AG09309 (cell line): Measurements from ENCODE around the gene ZNF804A.

Experiments used
- DNase-seq: peaks from one replicate; pipeline ENCODE4 v3.0.0-alpha.2; 2010; ENCODE audit warnings: low read depth
- H3K4me3 ChIP-seq: 2 replicates; pipeline ENCODE4 v1.5.1; 2011; ENCODE audit warnings: mild to moderate bottlenecking, low read depth, low read length, moderate library complexity; ENCODE audit not compliant: control insufficient read depth
- CTCF ChIP-seq: IDR thresholded peaks from 2 replicates; pipeline ENCODE4 v1.5.1; 2011; ENCODE audit warnings: mild to moderate bottlenecking, low read depth, low read length, inconsistent platforms; ENCODE audit not compliant: insufficient read depth, control insufficient read depth; ENCODE audit errors: missing control alignments

Gene ZNF804A

DNA sequence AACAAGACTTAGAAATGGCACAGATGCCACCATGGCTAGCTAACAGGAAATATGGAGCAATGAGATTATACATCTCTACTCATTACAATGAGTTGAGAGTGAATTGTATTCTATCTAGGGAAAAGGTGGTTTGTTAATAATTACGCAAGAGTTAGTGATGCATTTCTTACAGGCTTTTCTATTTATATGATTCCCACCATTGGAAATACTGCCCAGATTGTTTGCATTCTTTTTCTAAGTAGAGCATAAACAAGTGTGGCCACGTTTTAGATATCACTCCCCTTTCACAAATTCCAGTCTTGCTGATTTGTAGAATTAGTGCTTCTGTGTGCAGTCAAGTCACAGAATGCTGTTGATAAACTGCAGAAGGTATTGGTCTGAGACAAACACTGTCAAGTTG lies 56.6 kb downstream of the ZNF804A start:
- DNase-seq, result no peak
- H3K4me3 ChIP-seq, result no peak overlapping the region
- no peak for TF ChIP-seq CTCF

GRCh38 chr2:184677171-184677570 lies 78.8 kb downstream of the ZNF804A start:
- no peak for DNase-seq
- H3K4me3 ChIP-seq, result no peak overlapping the region
- TF ChIP-seq CTCF, result no peak

DNA sequence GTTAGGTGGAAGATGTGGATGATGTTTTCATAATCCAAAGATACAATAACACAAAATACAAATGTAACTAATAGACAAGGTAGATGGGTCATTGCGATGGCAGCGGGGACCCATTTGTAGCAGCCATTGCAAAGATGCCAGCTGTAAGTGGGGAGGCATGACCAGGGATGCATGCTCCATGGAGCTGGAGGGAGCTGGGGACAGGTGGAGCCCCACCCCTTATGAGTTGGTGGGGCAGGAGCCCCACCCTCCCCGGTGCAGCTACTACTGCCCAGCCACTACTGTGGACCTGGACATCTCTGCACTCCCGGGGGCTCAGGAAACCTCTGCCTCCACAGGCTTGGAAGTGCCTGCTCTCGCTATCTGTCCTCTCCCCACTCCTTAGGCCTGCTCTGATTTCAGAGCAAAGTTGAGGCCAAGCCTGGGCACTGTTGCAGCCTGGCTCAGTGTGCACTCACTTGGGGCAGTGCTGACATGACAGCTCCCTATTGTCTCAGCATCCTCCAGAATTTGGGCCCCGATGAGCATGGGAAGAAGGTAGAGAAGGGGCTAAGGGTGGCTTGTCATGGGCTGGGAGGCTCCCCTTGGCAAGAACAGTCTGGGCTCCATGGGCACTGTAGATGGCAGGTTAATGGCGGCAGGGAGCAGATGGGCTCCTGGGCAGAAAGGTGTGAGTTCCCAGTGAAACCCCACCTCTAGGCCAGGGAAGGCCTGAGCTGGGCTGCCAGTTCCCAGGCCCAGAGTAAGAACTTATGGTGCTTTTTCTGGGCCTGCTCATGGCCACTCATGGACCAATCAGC lies 81.1 kb downstream of the ZNF804A start:
- no peak overlapping the region for H3K4me3 ChIP-seq
- DNase-seq, result no peak
- no peak for TF ChIP-seq CTCF

- no peak overlapping the region for H3K4me3 ChIP-seq
- no peak for DNase-seq
- TF ChIP-seq CTCF, result no peak
Measured at GRCh38 chr2:184680825-184681224, 82.5 kb downstream of the ZNF804A start.

GRCh38 chr2:184681642-184682321 lies 83.5 kb downstream of the ZNF804A start:
- no peak for TF ChIP-seq CTCF
- H3K4me3 ChIP-seq, result no peak overlapping the region
- DNase-seq, result no peak

GRCh38 chr2:184683911-184684310 lies 85.6 kb downstream of the ZNF804A start:
- no peak overlapping the region for H3K4me3 ChIP-seq
- no peak for DNase-seq
- TF ChIP-seq CTCF, result no peak
